ENCODE data around the gene CMTM4.
A peak's percentile ranks its signal among the peaks of the same experiment; 100 is the strongest.
"Not testable (repeated sequence)": the region's sequence is repeated elsewhere in the genome, so short reads cannot be mapped to it uniquely, and the experiment has no call there.

The CMTM4 gene

GRCh38 chr16:66616169-66616568 is 80.4 kb downstream of the CMTM4 start:
- no peak for DNase-seq (ENCODE audit: low read depth in 2 of 2)

DNA sequence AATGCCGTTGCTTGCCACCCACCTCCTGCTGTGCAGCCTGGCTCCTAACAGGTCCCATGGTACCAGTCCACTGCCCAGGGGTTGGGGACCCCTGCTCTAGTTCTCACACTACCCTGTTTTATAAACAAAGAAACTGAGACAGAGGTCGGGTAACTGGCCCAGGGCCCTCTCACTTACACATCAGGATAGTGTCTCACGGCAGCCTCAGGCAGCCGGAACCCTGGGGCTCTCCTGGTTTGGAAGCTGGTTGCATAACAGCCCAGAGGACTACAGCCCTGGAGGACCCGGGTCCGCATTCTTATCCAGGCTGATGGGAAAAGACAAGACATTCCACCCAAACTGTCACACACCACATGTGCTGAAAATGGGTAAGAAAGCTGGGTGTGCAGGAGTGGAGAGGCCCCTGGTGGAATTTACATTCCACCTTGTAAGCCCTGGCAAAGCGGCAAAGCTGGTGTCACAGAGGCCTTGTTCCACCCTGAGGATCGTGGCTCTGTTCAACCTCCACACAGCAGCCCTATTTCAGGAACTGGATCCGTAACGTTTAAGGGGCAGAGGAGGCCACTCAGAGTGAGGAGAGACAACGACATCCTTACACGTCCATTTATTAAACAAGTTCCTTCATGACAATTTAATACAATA is 82.3 kb downstream of the CMTM4 start:
- no peak for DNase-seq (ENCODE audit: low read depth in 2 of 2)

DNA sequence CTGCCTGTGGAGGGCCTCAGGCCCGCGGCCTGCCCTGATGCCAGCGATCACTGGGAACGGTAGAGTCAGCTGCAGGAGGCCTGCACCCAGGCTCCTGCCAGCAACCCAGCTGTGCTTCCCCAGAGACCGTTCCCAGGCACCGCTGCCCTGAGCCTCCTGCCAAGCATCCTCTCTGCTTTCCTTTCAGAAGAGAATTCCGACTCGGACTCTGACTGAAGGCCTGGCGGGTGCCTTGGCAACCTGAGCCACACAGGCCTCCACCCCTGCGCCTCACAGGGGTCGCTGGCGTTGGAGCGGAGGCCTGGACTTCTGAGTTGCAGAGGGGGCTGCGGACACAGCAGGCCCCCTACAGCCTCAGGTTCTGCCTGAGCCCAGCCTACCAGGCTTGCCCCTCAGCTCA is 84.1 kb downstream of the CMTM4 start:
- DNase-seq (ENCODE audit: low read depth in 2 of 2), result no peak

DNA sequence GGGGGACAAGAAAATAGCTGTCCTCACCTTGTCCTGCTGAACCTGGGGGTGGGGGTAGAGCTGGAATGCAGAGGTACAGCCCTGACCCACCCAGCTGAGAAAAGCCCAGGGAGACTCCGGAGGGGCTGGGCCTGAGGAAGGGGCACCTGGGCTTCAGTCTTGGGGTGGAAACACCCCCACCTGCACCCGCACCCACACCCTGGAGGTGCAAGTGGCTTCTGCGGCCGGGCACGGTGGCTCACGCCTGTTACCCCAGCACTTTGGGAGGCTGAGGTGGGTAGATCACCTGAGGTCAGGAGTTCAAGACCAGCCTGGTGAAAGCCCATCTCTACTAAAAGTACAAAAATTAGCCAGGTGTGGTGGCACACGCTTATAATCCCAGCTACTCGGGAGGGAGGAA is 84.6 kb downstream of the CMTM4 start:
- DNase-seq (ENCODE audit: low read depth in 2 of 2), result not testable (repeated sequence)

- no peak for DNase-seq (ENCODE audit: low read depth in 2 of 2)
Measured at GRCh38 chr16:66610111-66610820, 86.3 kb downstream of the CMTM4 start.

DNA sequence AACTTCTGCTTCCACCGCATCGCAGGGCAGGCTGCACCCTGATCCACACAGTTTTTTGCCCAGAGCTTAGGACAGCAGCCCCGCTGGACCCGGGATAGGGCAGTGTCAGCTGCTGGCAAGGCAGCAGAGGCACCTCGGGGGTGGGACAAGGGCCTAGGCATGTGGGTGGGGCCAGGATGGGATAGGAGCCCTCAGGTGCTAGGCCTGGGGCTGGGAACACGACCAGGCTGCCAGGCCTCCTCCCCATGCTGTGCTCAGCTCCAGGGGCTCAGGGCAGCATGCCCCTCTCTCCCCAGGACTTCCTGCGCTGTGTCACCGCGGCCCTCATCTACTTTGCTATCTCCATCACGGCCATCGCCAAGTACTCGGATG is 87.4 kb downstream of the CMTM4 start:
- no peak for DNase-seq (ENCODE audit: low read depth in 2 of 2)

DNA sequence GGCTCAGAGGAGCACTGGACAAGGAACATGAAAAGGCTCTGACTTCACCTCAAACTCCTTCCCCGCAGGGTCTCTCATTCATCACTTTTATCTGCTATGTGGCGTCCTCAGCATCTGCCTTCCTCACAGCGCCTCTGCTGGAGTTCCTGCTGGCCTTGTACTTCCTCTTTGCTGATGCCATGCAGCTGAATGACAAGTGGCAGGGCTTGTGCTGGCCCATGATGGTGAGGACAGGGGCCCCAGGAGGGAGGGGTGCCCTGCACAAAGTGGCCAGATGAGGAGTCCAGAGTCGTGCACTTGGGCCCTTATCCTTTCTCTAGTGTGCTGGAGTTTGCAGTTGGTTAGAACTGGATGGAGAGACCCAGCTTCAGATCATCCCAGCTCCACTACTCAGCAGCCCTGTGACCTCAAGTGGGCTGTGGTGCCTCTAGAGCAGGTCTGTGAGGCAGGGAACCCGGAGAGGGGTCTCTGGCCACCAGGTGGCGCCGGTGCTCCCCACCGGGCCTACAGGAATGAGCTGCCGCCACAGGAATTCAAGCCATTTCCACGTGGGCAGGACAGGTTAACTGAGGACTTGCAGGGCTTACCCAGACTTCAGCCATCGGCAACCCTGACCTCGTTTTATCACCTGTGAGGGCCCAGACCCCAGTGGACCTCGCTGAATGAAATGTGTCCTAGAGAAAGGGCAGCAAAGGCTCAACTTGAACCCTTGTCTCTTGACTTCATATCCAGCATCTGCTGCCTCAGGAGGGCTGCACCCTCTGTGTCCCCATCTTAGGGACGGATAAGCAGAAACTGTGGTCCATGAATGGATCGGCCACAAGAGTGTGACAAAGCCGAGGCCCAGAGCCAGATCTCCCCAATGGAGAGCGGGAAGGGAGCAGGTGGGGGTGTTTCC is 88.1 kb downstream of the CMTM4 start:
- peak; percentile 74 to 86 for DNase-seq (ENCODE audit: low read depth in 2 of 2)

DNA sequence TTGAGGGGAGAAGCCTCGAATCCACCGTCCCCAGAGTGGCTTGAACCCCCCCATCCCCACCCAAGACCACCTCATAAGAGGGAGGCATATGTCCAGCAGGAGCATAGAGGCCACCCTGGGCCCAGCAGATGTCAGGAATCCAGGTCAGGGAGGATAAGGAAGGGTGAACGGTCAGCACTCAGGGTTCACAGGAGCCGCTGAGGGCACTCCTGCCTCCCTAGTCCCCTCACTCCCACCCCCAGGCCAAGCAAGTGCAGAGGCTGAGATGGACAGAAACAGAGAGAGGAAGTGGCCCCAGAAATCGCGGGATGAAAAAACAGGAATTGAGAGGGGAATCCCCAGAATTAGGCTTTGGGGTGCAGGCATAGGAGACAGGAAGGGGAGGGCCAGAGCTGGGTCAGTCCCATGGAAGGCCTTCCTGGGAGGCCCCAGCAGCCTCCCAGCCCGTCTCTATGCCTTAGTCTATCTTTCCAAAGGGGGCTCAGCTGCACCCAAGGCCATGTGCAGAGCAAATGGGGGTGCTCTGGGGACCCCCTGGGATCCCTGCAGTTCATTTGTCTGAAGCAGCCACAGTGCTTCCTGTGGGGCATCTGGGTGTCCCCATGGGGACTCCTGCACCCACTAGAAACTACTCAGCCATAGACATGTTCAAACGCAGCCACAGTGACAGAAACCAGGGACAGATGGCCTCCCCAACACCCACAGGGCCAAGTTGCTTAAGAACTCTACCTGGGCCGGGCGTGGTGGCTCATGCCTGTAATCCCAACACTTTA is 90.4 kb downstream of the CMTM4 start:
- no peak for DNase-seq (ENCODE audit: low read depth in 2 of 2)

- DNase-seq (ENCODE audit: low read depth in 2 of 2), result peak in 1 of 2 experiments; percentile 32
Measured at GRCh38 chr16:66605177-66605978, 91.2 kb downstream of the CMTM4 start.

GRCh38 chr16:66604376-66605176 is 92.0 kb downstream of the CMTM4 start, which contains the start of gene CMTM3:
Gene CMTM3, plus strand, starts transcription at chr16:66604704. Its CDS starts 102 bp downstream, at chr16:66604806.
- DNase-seq (ENCODE audit: low read depth in 2 of 2), result peak; percentile 47 to 67

DNA sequence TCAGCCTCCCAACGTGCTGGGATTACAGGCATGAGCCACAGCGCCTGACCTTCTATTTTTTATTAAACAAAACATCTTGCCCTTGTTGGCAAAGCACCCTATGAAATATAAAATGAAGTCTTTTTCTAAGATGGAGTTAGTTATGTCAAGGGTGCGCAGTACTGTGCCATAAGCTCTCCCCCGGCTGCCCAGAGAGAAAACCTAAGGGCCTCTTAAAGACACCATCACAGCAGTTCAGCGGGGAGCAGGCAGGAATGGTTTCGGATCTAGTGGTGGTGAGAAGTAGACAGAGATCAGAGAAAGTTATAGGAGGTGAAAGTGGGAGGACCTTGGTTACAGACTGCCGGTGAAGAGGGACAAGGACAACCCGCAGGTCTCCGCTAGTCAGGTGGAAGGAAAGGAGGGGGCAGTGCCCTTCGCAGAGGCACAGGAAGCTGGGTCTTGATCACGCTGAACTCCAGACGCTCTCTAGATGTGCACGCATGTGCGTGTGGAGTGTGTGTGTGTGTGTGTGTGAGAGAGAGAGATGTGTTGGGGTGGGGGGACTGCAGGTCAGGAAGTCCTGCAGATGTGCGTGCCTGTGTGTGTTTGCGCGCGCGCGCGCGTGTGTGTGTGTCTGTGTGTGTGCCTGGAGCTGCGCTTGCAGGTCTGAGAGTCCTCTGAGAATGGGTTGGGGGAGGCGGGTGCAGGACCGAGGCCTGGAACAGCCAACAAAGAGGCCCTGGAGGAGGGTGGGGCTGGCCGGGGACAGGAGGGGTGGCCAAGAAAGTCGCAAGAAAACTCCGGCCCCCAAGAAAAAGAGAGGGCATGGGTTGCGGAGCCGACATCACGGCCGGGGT is 92.8 kb downstream of the CMTM4 start:
- peak; percentile 43 to 51 for DNase-seq (ENCODE audit: low read depth in 2 of 2)

DNA sequence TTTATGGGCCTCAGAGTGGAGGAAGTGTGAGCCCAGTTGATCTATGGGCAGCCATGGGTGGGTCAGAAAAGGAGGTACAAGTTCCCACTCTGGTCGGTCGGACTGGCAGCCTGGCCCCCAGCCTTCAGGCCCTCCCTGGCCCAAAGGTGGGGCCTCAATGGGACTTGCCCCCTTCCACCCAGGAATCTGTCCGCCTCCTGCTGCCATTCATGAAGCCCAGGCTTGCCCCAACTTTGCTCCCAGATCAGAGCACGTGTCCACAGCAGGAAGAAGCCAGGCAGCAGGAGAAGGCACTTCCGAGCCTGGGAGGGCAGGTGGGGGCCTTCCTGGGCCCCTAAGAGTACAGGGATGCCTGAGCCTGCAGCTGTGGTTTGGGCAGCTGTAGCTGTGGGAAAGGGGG is 95.1 kb downstream of the CMTM4 start:
- no peak for DNase-seq (ENCODE audit: low read depth in 2 of 2)

DNA sequence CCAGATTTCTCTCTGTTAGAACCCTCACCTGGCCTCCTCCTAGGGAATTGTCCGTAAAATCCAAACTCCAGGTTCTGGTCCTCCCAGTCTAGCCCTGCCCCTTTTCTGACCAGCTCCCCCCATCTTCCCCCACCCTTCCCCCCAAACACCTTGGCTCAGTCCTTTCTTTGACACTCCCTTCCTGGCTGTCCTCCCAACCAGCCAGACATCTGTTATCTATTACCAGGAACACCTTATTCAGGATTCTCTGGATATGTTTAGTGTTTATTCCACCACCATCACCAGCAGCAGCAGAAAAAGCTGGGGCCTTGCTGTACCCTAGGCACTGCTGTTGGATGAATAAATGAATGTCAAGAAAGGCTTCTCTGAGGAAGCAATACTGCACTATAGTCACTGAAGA is 96.1 kb downstream of the CMTM4 start:
- DNase-seq (ENCODE audit: low read depth in 2 of 2), result no peak

DNA sequence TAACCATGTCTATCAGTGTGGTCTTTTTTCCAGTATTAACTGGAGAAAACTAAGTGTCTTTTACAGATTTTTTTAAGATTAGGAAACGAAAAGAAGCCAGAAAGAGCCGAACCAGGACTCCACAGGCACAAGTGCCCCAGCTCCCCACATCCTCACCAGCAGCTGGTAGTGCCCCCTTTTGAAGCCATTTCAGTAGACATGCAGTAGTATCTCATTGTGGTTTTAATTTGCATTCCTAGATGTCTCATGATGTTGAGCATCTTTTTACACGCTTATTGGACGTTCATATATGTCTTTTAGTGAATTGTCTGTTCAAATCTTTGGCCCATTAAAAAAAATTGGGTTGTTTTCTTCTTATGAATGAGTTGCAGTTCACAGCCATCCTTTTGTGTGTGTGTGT is 96.8 kb downstream of the CMTM4 start:
- DNase-seq (ENCODE audit: low read depth in 2 of 2), result no peak

DNA sequence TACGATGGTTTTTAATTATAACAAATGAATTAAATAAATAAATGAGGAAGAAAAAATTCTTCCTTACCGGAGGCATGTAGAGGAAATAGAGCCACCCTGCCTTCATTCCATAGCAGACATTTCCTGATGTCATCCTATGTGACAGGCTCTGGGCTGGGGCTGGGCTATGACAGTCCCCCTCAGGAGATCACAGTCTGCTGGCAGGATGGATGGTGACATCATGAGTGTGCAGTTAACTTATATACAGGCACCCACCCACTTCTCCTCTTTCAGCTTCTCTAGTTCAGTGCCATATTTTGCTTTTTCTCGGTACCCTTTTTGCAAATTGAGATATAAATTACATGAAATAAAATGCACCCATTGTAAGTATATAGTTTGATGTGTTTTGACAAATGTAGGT is 98.4 kb downstream of the CMTM4 start:
- no peak for DNase-seq (ENCODE audit: low read depth in 2 of 2)

DNA sequence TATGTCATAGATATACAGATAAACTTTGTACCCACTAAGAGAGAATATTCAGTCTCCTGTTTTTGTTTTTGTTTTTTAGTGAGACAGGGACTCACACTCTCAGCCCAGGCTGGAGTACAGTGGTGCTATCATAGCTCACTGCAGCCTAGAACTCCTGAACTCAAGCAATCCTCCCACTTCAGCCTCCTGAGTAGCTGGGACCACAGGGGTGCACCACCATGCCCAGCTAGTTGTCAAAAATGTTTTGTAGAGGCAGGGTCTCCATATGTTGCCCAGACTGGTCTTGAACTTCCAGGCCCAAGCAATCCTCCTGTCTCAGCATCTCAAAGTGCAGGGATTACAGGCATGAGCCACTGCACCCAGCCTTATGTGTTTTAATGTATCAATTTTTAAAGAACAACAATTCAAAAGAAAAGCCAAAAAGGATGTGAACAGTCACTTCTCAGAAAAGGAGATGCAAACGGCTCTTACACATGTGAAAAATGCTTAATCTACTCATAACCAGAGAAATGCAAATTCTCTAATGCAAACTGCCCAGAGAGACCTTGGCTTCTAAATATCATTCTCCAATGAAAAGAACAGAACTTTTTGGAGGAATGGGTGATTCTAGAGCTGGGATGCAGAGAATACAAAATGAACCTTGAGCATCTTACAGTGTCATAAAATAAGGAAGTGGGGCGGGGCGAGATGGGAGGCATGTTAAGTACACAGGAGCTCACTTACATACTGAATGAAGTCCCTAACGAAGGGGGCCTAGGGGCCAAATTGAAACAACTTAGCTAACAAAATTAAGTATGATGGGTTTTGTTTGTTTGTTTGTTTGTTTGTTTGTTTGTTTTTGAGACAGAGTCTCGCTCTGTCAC is 99.3 kb downstream of the CMTM4 start:
- no peak for DNase-seq (ENCODE audit: low read depth in 2 of 2)

GRCh38 chr16:66596559-66596958 is 100.0 kb downstream of the CMTM4 start:
- DNase-seq (ENCODE audit: low read depth in 2 of 2), result not testable (repeated sequence)

DNA sequence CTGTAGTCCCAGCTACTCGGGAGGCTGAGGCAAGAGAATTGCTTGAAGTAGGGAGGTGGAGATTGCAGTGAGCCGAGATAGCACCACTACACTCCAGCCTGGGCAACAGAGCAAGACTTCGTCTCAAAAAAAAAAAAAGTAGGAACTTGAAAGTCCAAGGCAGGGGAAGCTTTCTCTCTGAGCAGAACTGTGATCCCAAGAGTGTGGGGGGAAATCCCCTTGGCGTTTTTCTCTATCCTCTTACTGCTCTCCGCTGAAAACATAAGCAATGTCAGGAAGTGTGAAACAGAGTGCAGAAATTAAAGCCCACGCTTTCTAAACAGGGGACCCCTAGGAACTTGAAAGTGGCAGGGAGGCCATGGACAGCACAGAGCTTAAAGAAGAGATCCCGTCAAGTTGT is 101.8 kb downstream of the CMTM4 start:
- DNase-seq (ENCODE audit: low read depth in 2 of 2), result no peak

Data from stimulated activated CD4-positive, alpha-beta T cell treated with anti-CD3 and anti-CD28 coated beads, Interleukin-12 subunit alpha, Interleukin-12 subunit beta, amount 100 ng/mL, for 24 hours (primary cell).